ENCODE measurements around the gene FRYL.
"Not testable (repeated sequence)": the region's sequence is repeated elsewhere in the genome, so short reads cannot be mapped to it uniquely, and the experiment has no call there.

Gene FRYL

GRCh38 chr4:48698029-48698971, 81.8 kb downstream of the FRYL start:
- peak; percentile 54 for DNase-seq (ENCODE audit: low read depth)

- not testable (repeated sequence) for DNase-seq (ENCODE audit: low read depth)
These were observed 82.6 kb downstream of the FRYL start for GRCh38 chr4:48697516-48697915.

GRCh38 chr4:48694824-48695223, 85.3 kb downstream of the FRYL start:
- DNase-seq (ENCODE audit: low read depth): no peak

- DNase-seq (ENCODE audit: low read depth): no peak
These were observed 86.1 kb downstream of the FRYL start for GRCh38 chr4:48693856-48694574.

GRCh38 chr4:48692897-48693296, 87.2 kb downstream of the FRYL start:
- no peak for DNase-seq (ENCODE audit: low read depth)

GRCh38 chr4:48692044-48692443, 88.0 kb downstream of the FRYL start:
- DNase-seq (ENCODE audit: low read depth): no peak

- DNase-seq (ENCODE audit: low read depth): no peak
These were observed 91.1 kb downstream of the FRYL start for GRCh38 chr4:48688953-48689352.

GRCh38 chr4:48687313-48688051, 92.6 kb downstream of the FRYL start:
- no peak for DNase-seq (ENCODE audit: low read depth)

GRCh38 chr4:48686369-48686768, 93.7 kb downstream of the FRYL start:
- no peak for DNase-seq (ENCODE audit: low read depth)

- no peak for DNase-seq (ENCODE audit: low read depth)
These were observed 96.1 kb downstream of the FRYL start for GRCh38 chr4:48683784-48684666.

- not testable (repeated sequence) for DNase-seq (ENCODE audit: low read depth)
These were observed 97.2 kb downstream of the FRYL start for GRCh38 chr4:48682870-48683269.

GRCh38 chr4:48681856-48682255, 98.2 kb downstream of the FRYL start:
- DNase-seq (ENCODE audit: low read depth): peak; percentile 21

- no peak for DNase-seq (ENCODE audit: low read depth)
These were observed 99.1 kb downstream of the FRYL start for GRCh38 chr4:48680848-48681568.

GRCh38 chr4:48673537-48673936, 106.5 kb downstream of the FRYL start:
- DNase-seq (ENCODE audit: low read depth): no peak

- DNase-seq (ENCODE audit: low read depth): no peak
These were observed 109.5 kb downstream of the FRYL start for GRCh38 chr4:48670587-48670986.

GRCh38 chr4:48669086-48669485, 111.0 kb downstream of the FRYL start:
- no peak for DNase-seq (ENCODE audit: low read depth)

GRCh38 chr4:48668254-48669017, 111.6 kb downstream of the FRYL start:
- no peak for DNase-seq (ENCODE audit: low read depth)

GRCh38 chr4:48667148-48667547, 112.9 kb downstream of the FRYL start:
- no peak for DNase-seq (ENCODE audit: low read depth)

GRCh38 chr4:48665555-48666186, 114.4 kb downstream of the FRYL start:
- DNase-seq (ENCODE audit: low read depth): no peak

GRCh38 chr4:48664938-48665337, 115.1 kb downstream of the FRYL start:
- DNase-seq (ENCODE audit: low read depth): no peak

Data from stromal cell of bone marrow (primary cell).